Stimulated activated naive CD8-positive, alpha-beta T cell treated with anti-CD3 and anti-CD28 coated beads, Interleukin-15, amount 100 ng/mL, for 72 hours (primary cell): ENCODE data around the gene RDH5.
A peak's percentile ranks its signal among the peaks of the same experiment; 100 is the strongest.

ENCODE experiments used
- ATAC-seq: fragments of 150-1000 bp; cut with Tn5 transposase; 2 replicates; pipeline ENCODE4 v1.10.0; 2021; ENCODE audit warnings: mild to moderate bottlenecking, moderate library complexity
- DNase-seq, 2 donors: peaks; one replicate each; pipeline ENCODE4 v3.0.0; 2021 to 2022
- H3K27ac Mint-ChIP-seq, 2 donors: one replicate each; pipeline ENCODE4 v1.8.0; 2022; ENCODE audit warnings: mild to moderate bottlenecking in 2 of 2, mixed read lengths in 2 of 2, moderate library complexity in 2 of 2
- H3K27me3 Mint-ChIP-seq: one replicate; pipeline ENCODE4 v1.8.0; 2022; ENCODE audit warnings: mixed read lengths
- H3K4me1 Mint-ChIP-seq: one replicate; pipeline ENCODE4 v1.8.0; 2022; ENCODE audit warnings: mild to moderate bottlenecking, mixed read lengths
- H3K4me3 Mint-ChIP-seq, 2 donors: one replicate each; pipeline ENCODE4 v1.8.0; 2022; ENCODE audit warnings: mild to moderate bottlenecking in 2 of 2, mixed read lengths in 2 of 2, moderate library complexity in 1 of 2
- H3K9me3 Mint-ChIP-seq, 2 donors: one replicate each; pipeline ENCODE4 v1.8.0; 2022; ENCODE audit warnings: mixed read lengths in 2 of 2

The RDH5 gene

GRCh38 chr12:55720071-55720564 lies at the start of gene RDH5:
RDH5 (plus strand) TSS chr12:55720393; CDS start chr12:55721185, 792 bp downstream.
- DNase-seq = no peak
- Mint-ChIP-seq H3K9me3 (no peaks in the 10 kb centered on the region), H3K27me3 (no peaks in the 10 kb centered on the region), H3K4me3 (no peak within 1 kb of the TSS), H3K27ac (no peak within 1 kb of the TSS), H3K4me1 (peaks cover 45% of the 10 kb centered on the region)
- no peak for ATAC-seq

GRCh38 chr12:55671746-55672145 lies 48.4 kb upstream of the RDH5 start:
- DNase-seq (no peak), ATAC-seq (no peak)
- H3K4me1 Mint-ChIP-seq = no peaks in the 10 kb centered on the region
- H3K27ac Mint-ChIP-seq = no peak overlapping the region
- no peak overlapping the region for H3K4me3 Mint-ChIP-seq
- no peaks in the 10 kb centered on the region for H3K9me3 Mint-ChIP-seq
- H3K27me3 Mint-ChIP-seq = peaks cover 8% of the 10 kb centered on the region

- Mint-ChIP-seq H3K4me1 (no peaks in the 10 kb centered on the region), H3K27me3 (peaks cover 8% of the 10 kb centered on the region), H3K27ac (no peak overlapping the region), H3K9me3 (no peaks in the 10 kb centered on the region), H3K4me3 (no peak overlapping the region)
- DNase-seq (no peak), ATAC-seq (no peak)
Observed at GRCh38 chr12:55673638-55674037, 46.6 kb upstream of the RDH5 start.

- Mint-ChIP-seq H3K27me3 (peaks cover 10% of the 10 kb centered on the region), H3K4me1 (peaks cover under 1% of the 10 kb centered on the region), H3K27ac (no peak overlapping the region), H3K4me3 (no peak overlapping the region), H3K9me3 (no peaks in the 10 kb centered on the region)
- ATAC-seq (no peak), DNase-seq (no peak)
Observed at GRCh38 chr12:55675666-55676065, 44.5 kb upstream of the RDH5 start.

GRCh38 chr12:55676707-55677106 lies 43.5 kb upstream of the RDH5 start:
- ATAC-seq (no peak), DNase-seq (no peak)
- Mint-ChIP-seq H3K27ac (no peak overlapping the region), H3K27me3 (peaks cover 21% of the 10 kb centered on the region), H3K4me1 (peaks cover 11% of the 10 kb centered on the region), H3K9me3 (no peaks in the 10 kb centered on the region), H3K4me3 (no peak overlapping the region)

GRCh38 chr12:55679691-55680090 lies 40.5 kb upstream of the RDH5 start:
- no peak overlapping the region for H3K27ac Mint-ChIP-seq
- no peak overlapping the region for H3K4me3 Mint-ChIP-seq
- peaks cover 14% of the 10 kb centered on the region for H3K4me1 Mint-ChIP-seq
- H3K9me3 Mint-ChIP-seq = no peaks in the 10 kb centered on the region
- DNase-seq (no peak), ATAC-seq (no peak)
- peaks cover 41% of the 10 kb centered on the region for H3K27me3 Mint-ChIP-seq

GRCh38 chr12:55681142-55682077 lies 38.8 kb upstream of the RDH5 start:
- H3K4me1 Mint-ChIP-seq = peaks cover 14% of the 10 kb centered on the region
- H3K27ac Mint-ChIP-seq = no peak overlapping the region
- no peak for DNase-seq
- peak; percentile 70 for ATAC-seq
- H3K4me3 Mint-ChIP-seq = peak overlapping the region in 1 of 2 donors; percentile 54
- H3K9me3 Mint-ChIP-seq = no peaks in the 10 kb centered on the region
- peaks cover 33% of the 10 kb centered on the region for H3K27me3 Mint-ChIP-seq

- no peak overlapping the region for H3K4me3 Mint-ChIP-seq
- H3K27me3 Mint-ChIP-seq = peaks cover 33% of the 10 kb centered on the region
- peaks cover 21% of the 10 kb centered on the region for H3K4me1 Mint-ChIP-seq
- H3K9me3 Mint-ChIP-seq = no peaks in the 10 kb centered on the region
- H3K27ac Mint-ChIP-seq = no peak overlapping the region
- DNase-seq (no peak), ATAC-seq (no peak)
Observed at GRCh38 chr12:55682087-55682796, 38.0 kb upstream of the RDH5 start.

- Mint-ChIP-seq H3K27me3 (peaks cover 33% of the 10 kb centered on the region), H3K4me1 (peaks cover 32% of the 10 kb centered on the region), H3K27ac (no peak overlapping the region), H3K9me3 (no peaks in the 10 kb centered on the region), H3K4me3 (no peak overlapping the region)
- ATAC-seq (no peak), DNase-seq (no peak)
Observed at GRCh38 chr12:55683676-55684075, 36.5 kb upstream of the RDH5 start.

GRCh38 chr12:55684761-55685370 lies 35.3 kb upstream of the RDH5 start:
- ATAC-seq = no peak
- H3K27me3 Mint-ChIP-seq = peaks cover 33% of the 10 kb centered on the region
- DNase-seq = no peak
- H3K9me3 Mint-ChIP-seq = no peaks in the 10 kb centered on the region
- peaks cover 32% of the 10 kb centered on the region for H3K4me1 Mint-ChIP-seq
- H3K4me3 Mint-ChIP-seq = no peak overlapping the region
- H3K27ac Mint-ChIP-seq = no peak overlapping the region

GRCh38 chr12:55685671-55686070 lies 34.5 kb upstream of the RDH5 start:
- Mint-ChIP-seq H3K4me3 (no peak overlapping the region), H3K27me3 (peaks cover 31% of the 10 kb centered on the region), H3K4me1 (peaks cover 31% of the 10 kb centered on the region), H3K9me3 (no peaks in the 10 kb centered on the region), H3K27ac (no peak overlapping the region)
- ATAC-seq = no peak
- no peak for DNase-seq

GRCh38 chr12:55686366-55687010 lies 33.7 kb upstream of the RDH5 start:
- Mint-ChIP-seq H3K4me1 (peaks cover 23% of the 10 kb centered on the region), H3K4me3 (no peak overlapping the region), H3K9me3 (no peaks in the 10 kb centered on the region), H3K27me3 (peaks cover 23% of the 10 kb centered on the region), H3K27ac (no peak overlapping the region)
- ATAC-seq = no peak
- DNase-seq = no peak

- H3K4me1 Mint-ChIP-seq = peaks cover 17% of the 10 kb centered on the region
- H3K27ac Mint-ChIP-seq = peak overlapping the region; percentile 14 to 91
- ATAC-seq (peak; percentile 96), DNase-seq (peak; percentile 45 to 50)
- H3K9me3 Mint-ChIP-seq = no peaks in the 10 kb centered on the region
- peak overlapping the region in 1 of 2 donors; percentile 42 for H3K4me3 Mint-ChIP-seq
- peaks cover 13% of the 10 kb centered on the region for H3K27me3 Mint-ChIP-seq
Observed at GRCh38 chr12:55687746-55688145, 32.4 kb upstream of the RDH5 start.

- Mint-ChIP-seq H3K27ac (peak overlapping the region in 1 of 2 donors; percentile 73), H3K4me1 (peaks cover 17% of the 10 kb centered on the region), H3K9me3 (no peaks in the 10 kb centered on the region), H3K4me3 (no peak overlapping the region), H3K27me3 (peaks cover 5% of the 10 kb centered on the region)
- no peak for DNase-seq
- no peak for ATAC-seq
Observed at GRCh38 chr12:55688716-55689655, 31.2 kb upstream of the RDH5 start.
